ENCODE data around the gene KHSRP.
"Not testable (repeated sequence)": the region's sequence is repeated elsewhere in the genome, so short reads cannot be mapped to it uniquely, and the experiment has no call there.

Gene KHSRP

GRCh38 chr19:6414793-6415590 is 9.6 kb downstream of the KHSRP start:
- H3K4me3 Mint-ChIP-seq: no peak overlapping the region
- H3K9me3 Mint-ChIP-seq: no peaks in the 10 kb centered on the region
- no peak overlapping the region for H3K27ac Mint-ChIP-seq
- peaks cover 6% of the 10 kb centered on the region for H3K4me1 Mint-ChIP-seq
- DNase-seq (no peak), ATAC-seq (no peak)
- H3K27me3 Mint-ChIP-seq: no peaks in the 10 kb centered on the region

- H3K9me3 Mint-ChIP-seq: no peaks in the 10 kb centered on the region
- no peaks in the 10 kb centered on the region for H3K27me3 Mint-ChIP-seq
- no peak overlapping the region for H3K4me3 Mint-ChIP-seq
- peak overlapping the region; percentile 67 to 69 for H3K27ac Mint-ChIP-seq
- DNase-seq (no peak), ATAC-seq (no peak)
- peaks cover 6% of the 10 kb centered on the region for H3K4me1 Mint-ChIP-seq
Measured at GRCh38 chr19:6413721-6414643, 10.6 kb downstream of the KHSRP start.

GRCh38 chr19:6413291-6413690 is 11.3 kb downstream of the KHSRP start:
- H3K27ac Mint-ChIP-seq: peak overlapping the region in 1 of 2 donors; percentile 69

GRCh38 chr19:6412447-6413091 is 12.0 kb downstream of the KHSRP start:
- no peak overlapping the region for H3K27ac Mint-ChIP-seq
- DNase-seq (peak; percentile 41 to 58), ATAC-seq (peak; percentile 79)
- H3K4me3 Mint-ChIP-seq: no peak overlapping the region
- H3K9me3 Mint-ChIP-seq: no peaks in the 10 kb centered on the region
- no peaks in the 10 kb centered on the region for H3K4me1 Mint-ChIP-seq
- no peaks in the 10 kb centered on the region for H3K27me3 Mint-ChIP-seq

More at GRCh38 chr19:6413291-6413690, 11.3 kb downstream of the KHSRP start:
- ATAC-seq (no peak), DNase-seq (no peak)
- Mint-ChIP-seq H3K4me1 (no peaks in the 10 kb centered on the region), H3K4me3 (no peak overlapping the region), H3K9me3 (no peaks in the 10 kb centered on the region), H3K27me3 (no peaks in the 10 kb centered on the region)

GRCh38 chr19:6412061-6412446 is 12.6 kb downstream of the KHSRP start:
- Mint-ChIP-seq H3K4me1 (no peaks in the 10 kb centered on the region), H3K9me3 (no peaks in the 10 kb centered on the region), H3K4me3 (no peak overlapping the region), H3K27me3 (no peaks in the 10 kb centered on the region), H3K27ac (no peak overlapping the region)
- ATAC-seq (peak; percentile 34), DNase-seq (no peak)

- no peak for DNase-seq
- no peaks in the 10 kb centered on the region for H3K4me1 Mint-ChIP-seq
- ATAC-seq: no peak
- no peak overlapping the region for H3K4me3 Mint-ChIP-seq
- no peak overlapping the region for H3K27ac Mint-ChIP-seq
- H3K9me3 Mint-ChIP-seq: no peaks in the 10 kb centered on the region
- H3K27me3 Mint-ChIP-seq: no peaks in the 10 kb centered on the region
Measured at GRCh38 chr19:6409346-6409745, 15.3 kb downstream of the KHSRP start.

GRCh38 chr19:6406401-6406800 is 18.2 kb downstream of the KHSRP start:
- H3K27me3 Mint-ChIP-seq: no peaks in the 10 kb centered on the region
- H3K9me3 Mint-ChIP-seq: no peaks in the 10 kb centered on the region
- no peaks in the 10 kb centered on the region for H3K4me1 Mint-ChIP-seq

GRCh38 chr19:6402837-6403608 is 21.6 kb downstream of the KHSRP start:
- no peak overlapping the region for H3K4me3 Mint-ChIP-seq
- H3K4me1 Mint-ChIP-seq: no peaks in the 10 kb centered on the region
- no peaks in the 10 kb centered on the region for H3K9me3 Mint-ChIP-seq
- no peaks in the 10 kb centered on the region for H3K27me3 Mint-ChIP-seq
- DNase-seq (no peak), ATAC-seq (no peak)
- no peak overlapping the region for H3K27ac Mint-ChIP-seq

More at GRCh38 chr19:6406401-6406800, 18.2 kb downstream of the KHSRP start:
- H3K4me3 Mint-ChIP-seq: no peak overlapping the region
- DNase-seq (no peak), ATAC-seq (no peak)
- no peak overlapping the region for H3K27ac Mint-ChIP-seq

GRCh38 chr19:6402058-6402457 is 22.6 kb downstream of the KHSRP start:
- H3K27ac Mint-ChIP-seq: peak overlapping the region in 1 of 2 donors; percentile 69
- ATAC-seq (no peak), DNase-seq (no peak)
- no peaks in the 10 kb centered on the region for H3K9me3 Mint-ChIP-seq
- H3K4me3 Mint-ChIP-seq: no peak overlapping the region
- H3K27me3 Mint-ChIP-seq: no peaks in the 10 kb centered on the region
- no peaks in the 10 kb centered on the region for H3K4me1 Mint-ChIP-seq

- not testable (repeated sequence) for ATAC-seq, H3K4me1 Mint-ChIP-seq, H3K27me3 Mint-ChIP-seq, H3K27ac Mint-ChIP-seq, H3K4me3 Mint-ChIP-seq, H3K9me3 Mint-ChIP-seq, DNase-seq
Measured at GRCh38 chr19:6400062-6400944, 24.3 kb downstream of the KHSRP start.

GRCh38 chr19:6396305-6396704 is 28.3 kb downstream of the KHSRP start:
- no peaks in the 10 kb centered on the region for H3K9me3 Mint-ChIP-seq
- no peak overlapping the region for H3K4me3 Mint-ChIP-seq
- H3K27ac Mint-ChIP-seq: no peak overlapping the region
- no peaks in the 10 kb centered on the region for H3K27me3 Mint-ChIP-seq
- no peak for DNase-seq
- H3K4me1 Mint-ChIP-seq: peaks cover 27% of the 10 kb centered on the region
- ATAC-seq: no peak

GRCh38 chr19:6394831-6395230 is 29.8 kb downstream of the KHSRP start:
- Mint-ChIP-seq H3K9me3 (no peaks in the 10 kb centered on the region), H3K27ac (peak overlapping the region in 1 of 2 donors; percentile 55), H3K4me3 (peak overlapping the region in 1 of 2 donors; percentile 43), H3K4me1 (peaks cover 34% of the 10 kb centered on the region), H3K27me3 (no peaks in the 10 kb centered on the region)
- ATAC-seq (no peak), DNase-seq (no peak)

GRCh38 chr19:6393983-6394412 is 30.6 kb downstream of the KHSRP start:
- DNase-seq (no peak), ATAC-seq (no peak)

More at GRCh38 chr19:6393983-6394412, 30.6 kb downstream of the KHSRP start:
- Mint-ChIP-seq H3K4me3 (peak overlapping the region; percentile 93 to 94), H3K4me1 (peaks cover 34% of the 10 kb centered on the region), H3K27ac (peak overlapping the region; percentile 95 to 97), H3K9me3 (no peaks in the 10 kb centered on the region), H3K27me3 (no peaks in the 10 kb centered on the region)
